Measurements from ENCODE around the gene SSPN. TPM values are rescaled to one million over a fixed set of nuclear protein-coding genes. Genes with fewer than 3 reads are reported as not detected.

The SSPN gene
- total and polyA plus RNA-seq, 9 of the 15 experiments (the other 6 are each of a cell fraction or from before 2014, with no cell fraction given) = 0.40 TPM; not detected in 8

- TF ChIP-seq STAT6 (CRISPR knock-in tag; IDR thresholded peaks at IDR 0.05) = no peak
- TF ChIP-seq NR0B1 (IDR thresholded peaks at IDR 0.05; ENCODE audit: partially characterized antibody) = no peak
- TF ChIP-seq POLR2AphosphoS5 (IDR thresholded peaks at IDR 0.05; ENCODE audit: control insufficient read depth, insufficient read depth, low read depth, low read length) = no peak
- TF ChIP-seq OTX1 (CRISPR knock-in tag; IDR thresholded peaks at IDR 0.05) = no peak
- no peak for TF ChIP-seq RFX7 (CRISPR knock-in tag; IDR thresholded peaks at IDR 0.05)
- TF ChIP-seq, protein P1, sequence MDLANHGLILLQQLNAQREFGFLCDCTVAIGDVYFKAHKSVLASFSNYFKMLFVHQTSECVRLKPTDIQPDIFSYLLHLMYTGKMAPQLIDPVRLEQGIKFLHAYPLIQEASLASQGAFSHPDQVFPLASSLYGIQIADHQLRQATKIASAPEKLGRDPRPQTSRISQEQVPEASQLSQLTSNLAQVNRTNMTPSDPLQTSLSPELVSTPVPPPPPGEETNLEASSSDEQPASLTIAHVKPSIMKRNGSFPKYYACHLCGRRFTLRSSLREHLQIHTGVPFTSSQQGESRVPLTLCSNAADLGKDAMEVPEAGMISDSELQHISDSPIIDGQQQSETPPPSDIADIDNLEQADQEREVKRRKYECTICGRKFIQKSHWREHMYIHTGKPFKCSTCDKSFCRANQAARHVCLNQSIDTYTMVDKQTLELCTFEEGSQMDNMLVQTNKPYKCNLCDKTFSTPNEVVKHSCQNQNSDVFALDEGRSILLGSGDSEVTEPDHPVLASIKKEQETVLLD (IDR thresholded peaks at IDR 0.05) = no peak
- no peak for TF ChIP-seq ARID1B (IDR thresholded peaks at IDR 0.05)
- no peak for TF ChIP-seq MAFF (IDR thresholded peaks at IDR 0.05; ENCODE audit: low read length)
These were observed 17.0 kb downstream of the SSPN start (continued) for GRCh38 chr12:26212396-26212795.

All from K562 (cell line).